ENCODE data around the gene TAF5L.
"Not testable (repeated sequence)": the region's sequence is repeated elsewhere in the genome, so short reads cannot be mapped to it uniquely, and the experiment has no call there.

TAF5L gene

DNA sequence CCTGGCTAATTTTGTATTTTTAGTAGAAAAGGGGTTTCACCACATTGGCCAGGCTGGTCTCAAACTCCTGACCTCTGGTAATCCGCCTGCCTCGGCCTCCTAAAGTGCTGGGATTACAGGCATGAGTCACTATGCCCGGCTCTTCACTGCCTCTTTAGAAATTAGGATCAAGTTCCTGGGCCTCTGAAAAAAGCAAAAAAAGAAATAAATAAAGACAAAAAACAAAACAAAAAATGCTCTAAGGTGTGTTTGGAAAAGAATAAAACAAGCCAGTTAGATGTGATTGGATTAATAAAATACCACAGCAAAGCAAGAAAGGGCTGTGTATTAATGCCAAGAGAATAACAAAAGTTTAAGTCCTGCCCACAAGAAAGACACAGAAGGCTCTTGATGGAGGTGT, 63.2 kb downstream of the TAF5L start:
- no peak for DNase-seq

DNA sequence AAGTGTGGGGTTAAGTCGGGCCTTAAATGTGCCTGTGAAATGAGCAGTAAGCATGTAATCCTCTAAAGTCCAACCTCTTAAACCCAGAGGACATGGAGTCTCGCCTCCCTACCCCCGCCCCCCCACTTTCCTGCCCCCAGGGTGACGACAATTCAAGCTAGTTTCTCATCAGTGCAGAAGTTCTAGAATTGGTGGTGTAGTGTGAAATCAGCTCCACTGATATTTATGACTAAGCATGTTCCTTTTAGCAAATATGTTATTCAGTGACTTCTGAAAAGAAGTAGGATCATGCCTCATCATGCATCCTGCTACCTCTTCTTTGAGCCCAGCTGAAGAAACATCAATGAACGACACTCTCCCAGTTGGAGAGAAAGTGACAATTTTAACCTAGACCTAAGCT, 64.8 kb downstream of the TAF5L start:
- no peak for DNase-seq

DNA sequence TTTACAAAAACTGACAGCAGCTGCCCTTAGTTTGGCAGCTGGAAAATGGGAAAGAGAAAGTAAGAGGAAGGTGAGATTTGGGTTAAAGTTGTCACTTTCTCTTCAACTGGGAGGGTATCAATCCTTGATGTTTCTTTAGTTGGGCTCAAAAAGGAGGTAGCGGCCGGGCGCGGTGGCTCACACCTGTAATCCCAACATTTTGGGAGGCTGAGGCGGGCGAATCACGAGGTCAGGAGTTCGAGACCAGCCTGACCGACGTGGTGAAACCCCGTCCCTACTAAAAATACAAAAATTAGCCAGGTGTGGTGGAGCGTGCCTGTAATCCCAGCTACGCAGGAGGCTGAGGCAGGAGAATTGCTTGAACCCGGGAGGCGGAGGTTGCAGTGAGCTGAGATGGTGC, 65.8 kb downstream of the TAF5L start:
- DNase-seq = not testable (repeated sequence)

DNA sequence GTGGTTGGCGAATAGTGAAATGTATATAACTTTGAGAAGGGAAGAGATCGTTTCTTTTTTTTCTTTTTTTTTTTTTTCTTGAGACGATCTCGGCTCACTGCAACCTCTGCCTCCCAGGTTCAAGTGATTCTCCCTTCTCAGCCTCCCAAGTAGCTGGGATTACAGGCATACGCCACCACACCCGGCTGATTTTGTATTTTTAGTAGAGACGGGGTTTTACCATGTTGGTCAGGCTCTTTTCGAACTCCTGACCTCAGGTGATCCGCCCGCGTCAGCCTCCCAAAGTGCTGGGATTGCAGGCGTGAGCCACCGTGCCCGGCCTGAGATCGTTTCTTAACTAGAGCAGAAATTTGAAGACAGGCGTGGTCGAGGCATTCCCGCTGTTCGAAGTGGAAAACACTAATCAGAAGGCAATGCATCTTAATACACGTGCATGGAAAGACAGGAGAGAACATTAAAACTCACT, 66.6 kb downstream of the TAF5L start:
- DNase-seq = not testable (repeated sequence)

DNA sequence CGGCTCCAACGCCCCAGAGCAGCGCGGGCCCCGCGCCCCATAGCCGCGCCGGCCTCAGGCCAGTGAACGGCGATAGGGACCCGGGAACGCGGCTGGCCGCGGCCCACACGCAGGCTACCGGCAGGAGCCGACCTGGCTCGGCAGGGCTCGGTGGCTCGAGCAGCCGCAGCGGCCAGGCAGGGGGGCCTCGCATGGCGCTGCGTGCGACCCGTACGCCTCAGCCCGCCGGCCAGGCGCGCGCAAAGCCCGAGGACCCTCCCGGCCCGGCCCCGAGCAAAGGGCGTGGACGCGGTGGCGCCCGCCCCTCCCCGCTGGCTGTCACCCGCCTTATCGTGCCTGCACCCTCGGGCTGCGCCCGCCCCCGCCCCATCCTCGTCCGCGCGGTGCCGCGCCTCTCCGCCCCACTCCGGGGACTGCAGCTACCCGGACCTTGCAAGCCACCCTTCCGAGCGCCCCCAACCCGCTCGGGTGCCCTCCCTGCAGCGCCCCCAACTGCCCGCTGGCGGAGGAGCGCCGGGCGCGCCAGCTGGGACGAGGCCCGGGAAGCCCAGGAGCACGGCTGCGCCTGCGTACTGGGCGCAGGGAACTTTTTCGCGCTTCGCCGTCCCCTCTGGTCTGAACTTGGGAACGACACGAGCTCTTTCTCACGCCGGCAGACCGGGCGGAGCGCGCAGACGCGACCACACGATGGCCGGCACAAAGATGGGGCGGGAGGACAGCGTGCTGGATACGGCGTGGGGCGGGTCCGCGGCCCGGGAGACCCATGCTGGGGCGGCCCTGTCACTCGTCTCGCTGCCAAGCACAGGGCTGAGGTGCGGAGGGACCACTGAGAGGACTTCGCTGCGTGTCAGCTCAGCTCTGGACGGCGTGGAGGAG, 67.2 kb downstream of the TAF5L start, which contains the start of gene ABCB10:
TSS of gene ABCB10 (minus strand) at position 248 of the 876 bp plus-strand sequence. CDS start at position 193, 55 bp downstream.
- DNase-seq = peak; percentile 98

DNA sequence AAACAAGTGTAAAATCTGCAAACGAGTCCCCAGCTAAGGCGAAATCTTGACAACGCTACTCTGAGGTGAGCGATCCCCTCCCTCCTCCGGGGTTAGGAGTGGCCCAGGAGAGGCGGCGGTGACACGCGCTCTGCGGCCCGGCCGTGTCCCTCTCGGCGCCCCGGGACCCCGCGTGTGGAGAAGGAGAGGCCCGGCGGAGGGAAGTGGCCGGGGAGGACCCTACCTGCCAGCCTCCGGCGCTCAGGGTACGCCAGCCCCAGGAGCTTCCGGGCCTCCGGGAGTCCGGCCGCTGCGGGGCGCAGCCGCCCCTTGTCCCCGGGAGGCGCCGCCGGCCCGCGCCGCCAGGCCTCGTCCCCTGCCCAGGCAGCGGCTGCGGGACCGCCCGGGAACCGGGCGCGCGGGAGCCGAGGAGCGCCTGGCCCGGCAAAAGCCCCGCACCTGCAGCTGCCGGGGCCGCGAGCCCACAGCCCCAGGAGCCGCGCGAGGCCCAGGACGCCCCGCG, 68.0 kb downstream of the TAF5L start:
- DNase-seq = peak; percentile 27

DNA sequence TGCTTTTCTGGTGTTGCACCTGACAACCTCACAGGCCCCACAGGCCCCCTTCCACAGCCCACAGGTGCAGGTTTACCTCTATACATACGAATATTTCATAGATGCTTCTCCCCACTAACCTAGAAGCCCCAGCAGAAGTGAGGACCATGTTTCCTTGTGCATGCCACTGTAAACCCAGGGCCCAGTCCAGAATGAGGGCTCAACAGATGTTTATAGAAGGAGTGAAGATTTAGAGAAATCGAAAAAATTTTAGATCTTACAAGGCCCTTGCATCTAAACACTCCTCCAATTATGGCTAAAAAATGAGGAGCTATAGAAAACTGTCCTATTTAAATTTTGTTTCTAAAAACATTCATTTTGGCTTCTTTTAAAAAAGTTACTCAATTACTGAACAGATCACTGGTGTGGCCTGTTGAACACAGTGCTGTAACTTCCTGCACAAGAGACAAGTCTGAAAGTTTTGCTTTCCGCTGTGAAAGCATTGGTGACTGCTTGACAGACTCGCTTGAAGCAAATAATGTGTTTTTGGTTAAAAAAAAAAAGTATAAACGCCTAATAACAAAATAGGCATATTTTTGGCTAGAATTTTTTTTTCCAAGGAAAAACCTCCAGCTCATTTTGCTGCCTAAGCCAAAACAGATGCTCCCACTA, 68.6 kb downstream of the TAF5L start:
- no peak for DNase-seq

DNA sequence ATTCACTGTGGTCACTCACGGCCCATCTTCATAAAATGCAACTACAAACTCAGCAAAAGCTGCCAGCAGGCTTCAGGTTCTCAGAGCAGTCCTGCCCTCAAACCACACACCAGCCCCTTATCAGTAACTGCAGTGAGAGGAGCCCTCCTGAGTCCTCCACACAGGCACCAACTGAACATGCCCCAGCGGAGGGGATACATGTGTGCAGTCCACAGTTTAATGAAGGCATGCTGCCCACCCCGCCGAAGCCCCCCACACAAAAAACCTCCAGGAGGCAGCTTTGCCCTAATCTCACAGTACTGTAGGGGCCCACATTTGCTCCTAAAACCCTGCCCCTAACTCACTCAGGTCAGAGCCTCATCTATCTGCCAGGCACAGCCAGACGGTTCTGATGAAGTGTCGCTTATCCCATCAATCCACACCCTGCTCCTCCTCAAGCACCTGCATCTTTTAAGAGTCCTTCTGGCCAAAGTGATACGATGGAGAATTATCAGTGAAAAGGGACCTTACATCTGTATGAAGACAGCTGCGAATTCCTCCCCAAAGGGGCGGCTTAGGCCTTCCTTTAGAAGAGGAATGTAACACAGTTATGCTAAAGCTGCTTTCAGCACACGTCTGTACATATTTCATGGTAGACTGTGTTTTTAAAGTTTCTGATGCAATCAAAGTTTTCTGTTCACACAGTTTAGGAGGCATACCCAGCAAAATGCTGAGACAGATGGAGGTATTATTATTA, 70.9 kb downstream of the TAF5L start:
- no peak for DNase-seq

DNA sequence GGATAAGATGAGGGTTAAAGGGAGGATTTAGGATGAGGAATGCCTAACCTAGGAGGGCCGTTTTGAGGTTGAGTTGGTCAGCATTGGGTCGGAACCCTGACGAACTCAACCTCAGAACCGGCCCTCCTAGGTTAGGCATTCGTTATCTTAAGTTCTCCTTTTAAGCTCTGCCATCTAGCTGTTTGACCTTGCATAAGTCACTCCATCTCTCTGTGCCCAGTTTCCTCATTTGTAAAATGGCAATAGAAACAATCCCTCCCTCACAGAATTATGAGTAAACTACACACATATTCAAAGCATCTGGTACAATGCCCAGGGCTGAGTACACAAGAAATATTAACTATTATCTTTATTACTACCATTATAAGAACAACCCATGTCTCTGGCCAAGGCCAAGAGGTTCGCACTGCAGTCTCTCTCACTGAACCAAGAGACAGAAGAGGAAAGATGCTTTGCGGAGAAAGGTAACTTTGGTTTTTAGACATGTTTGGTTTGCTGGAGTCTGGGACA, 72.2 kb downstream of the TAF5L start:
- DNase-seq = no peak

DNA sequence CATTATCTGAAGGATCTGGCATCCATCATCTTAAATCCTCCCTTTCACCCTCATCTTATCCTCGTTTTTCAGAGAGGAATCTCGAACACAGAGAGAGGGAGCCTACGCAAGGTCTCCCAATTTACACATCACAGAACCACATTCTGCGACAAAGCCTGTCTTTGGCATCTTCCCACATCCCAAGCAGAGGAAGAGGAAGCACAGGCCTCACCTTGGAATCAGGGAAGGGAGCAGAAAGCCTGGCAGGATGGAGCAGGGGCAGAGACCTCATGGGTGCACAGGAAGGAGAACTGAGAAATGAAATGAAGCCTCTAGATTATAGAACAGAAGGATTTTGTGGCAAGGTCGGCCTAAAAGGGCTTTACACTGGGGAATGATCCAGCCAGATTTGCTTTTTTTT, 73.2 kb downstream of the TAF5L start:
- no peak for DNase-seq

DNA sequence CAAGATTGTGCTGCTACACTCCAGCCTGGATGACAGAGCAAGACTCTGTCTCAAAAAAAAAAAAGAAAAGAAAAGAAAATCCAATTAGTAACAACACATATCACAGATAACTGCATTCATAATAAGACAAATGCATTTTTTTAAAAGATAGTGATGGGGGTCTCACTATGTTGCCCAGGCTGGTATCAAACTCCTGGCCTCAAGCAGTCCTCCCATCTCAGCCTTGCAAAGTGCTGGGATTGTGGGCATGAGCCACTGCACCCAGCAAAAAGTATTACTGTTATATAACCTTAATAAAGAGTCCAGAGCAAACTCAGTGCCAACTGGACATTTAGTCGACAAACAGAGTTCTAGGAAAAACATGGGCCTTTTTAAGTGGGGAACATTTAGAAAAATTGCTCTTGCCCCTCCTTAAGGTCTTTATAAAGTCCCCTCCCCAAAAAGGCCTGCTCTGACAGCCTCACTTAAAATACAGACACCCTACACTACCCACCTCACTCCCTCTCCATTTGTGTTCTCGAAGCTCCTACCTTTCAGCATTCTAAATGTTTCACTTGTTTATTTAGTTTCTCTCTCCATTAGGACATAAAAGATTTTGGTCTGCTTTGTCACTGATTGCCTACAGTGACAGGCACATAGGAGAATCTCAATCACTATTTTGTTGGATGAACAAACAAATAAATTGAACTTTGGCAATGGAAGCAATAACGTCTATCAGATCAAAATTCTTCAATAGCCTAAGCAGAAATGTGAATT, 74.9 kb downstream of the TAF5L start:
- DNase-seq = no peak

DNA sequence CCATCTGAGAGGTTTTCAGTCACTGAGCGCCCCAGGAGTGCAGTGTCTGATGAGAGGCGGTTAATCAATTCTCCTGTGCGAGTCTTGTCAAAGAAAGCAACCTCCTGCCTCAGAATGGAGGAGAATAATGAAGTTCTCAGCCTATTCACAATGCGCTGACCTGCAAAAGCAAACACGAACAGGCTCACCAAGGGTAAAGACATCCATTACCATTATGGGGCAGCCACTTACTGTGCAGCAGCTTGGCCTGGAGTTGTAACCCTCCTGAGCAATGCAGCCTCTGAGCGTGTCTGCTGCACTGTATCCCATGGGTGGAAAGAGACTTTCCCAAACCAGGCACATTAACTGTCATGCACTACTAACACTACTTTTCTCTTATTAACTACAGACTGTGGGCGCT, 78.4 kb downstream of the TAF5L start:
- no peak for DNase-seq

DNA sequence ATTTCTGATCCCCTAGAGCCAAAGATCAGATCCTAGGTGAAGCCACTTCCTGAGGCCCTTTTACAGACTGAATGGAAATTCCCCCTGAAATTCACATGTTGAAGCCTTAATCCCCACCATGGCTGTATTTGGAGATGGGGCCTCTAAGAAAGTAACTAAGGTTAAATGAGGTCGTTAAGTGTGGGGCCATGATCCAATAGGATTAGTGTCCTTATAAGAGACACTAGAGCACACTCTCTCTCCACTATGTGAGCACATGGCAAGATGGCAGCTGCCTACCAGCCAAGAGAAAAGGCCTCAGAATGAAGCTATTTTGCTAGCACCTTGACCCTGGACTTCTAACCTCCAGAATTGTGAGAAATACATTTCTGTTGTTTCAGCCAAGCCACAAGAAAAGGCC, 81.3 kb downstream of the TAF5L start:
- DNase-seq = no peak
